Measurements from ENCODE around the gene FOXF1.

The FOXF1 gene

DNA sequence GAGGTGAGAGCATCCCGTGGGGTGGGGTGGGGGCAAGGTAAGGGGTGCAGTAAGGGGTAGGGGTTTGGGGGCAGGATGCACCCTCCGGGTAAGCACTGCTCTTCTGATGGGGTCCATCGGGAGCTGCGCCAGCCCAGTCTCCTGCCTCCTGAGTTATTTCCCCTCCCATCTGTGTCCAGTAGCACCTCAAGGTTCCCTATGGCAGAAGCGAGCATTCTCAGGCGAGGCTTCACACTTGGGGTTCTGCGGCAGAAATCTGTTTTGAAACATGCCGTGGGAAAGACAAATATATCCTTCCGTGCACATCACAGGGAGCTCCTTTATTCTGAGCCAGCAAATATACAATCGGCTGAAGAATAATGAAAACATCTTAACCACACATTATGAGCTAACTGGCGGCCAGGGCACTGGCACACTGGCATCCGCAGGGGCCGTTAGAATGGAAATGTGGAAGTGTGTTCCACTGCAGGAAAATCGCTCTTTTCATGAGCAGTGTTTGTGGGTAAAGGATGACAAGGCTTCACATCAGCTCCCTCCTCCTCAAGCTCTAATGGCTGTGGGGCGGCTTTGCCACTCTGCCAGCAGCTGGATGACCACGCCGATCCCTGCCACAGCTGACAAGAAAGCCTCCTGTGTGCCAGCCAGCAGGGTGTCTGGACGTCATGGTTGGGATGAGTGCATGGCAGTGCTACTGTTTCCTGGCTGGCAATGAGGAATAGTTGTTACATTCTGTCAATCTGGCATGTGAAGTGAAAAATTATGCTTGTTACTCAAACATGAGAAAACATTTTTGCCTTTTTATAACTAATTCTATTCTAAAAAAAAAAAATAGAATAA, 24.7 kb downstream of the FOXF1 start:
- no peak overlapping the region for H3K4me3 ChIP-seq (ENCODE audit: low read depth, low read length)
- DNase-seq (ENCODE audit: low read depth): no peak
- TF ChIP-seq, protein P1, sequence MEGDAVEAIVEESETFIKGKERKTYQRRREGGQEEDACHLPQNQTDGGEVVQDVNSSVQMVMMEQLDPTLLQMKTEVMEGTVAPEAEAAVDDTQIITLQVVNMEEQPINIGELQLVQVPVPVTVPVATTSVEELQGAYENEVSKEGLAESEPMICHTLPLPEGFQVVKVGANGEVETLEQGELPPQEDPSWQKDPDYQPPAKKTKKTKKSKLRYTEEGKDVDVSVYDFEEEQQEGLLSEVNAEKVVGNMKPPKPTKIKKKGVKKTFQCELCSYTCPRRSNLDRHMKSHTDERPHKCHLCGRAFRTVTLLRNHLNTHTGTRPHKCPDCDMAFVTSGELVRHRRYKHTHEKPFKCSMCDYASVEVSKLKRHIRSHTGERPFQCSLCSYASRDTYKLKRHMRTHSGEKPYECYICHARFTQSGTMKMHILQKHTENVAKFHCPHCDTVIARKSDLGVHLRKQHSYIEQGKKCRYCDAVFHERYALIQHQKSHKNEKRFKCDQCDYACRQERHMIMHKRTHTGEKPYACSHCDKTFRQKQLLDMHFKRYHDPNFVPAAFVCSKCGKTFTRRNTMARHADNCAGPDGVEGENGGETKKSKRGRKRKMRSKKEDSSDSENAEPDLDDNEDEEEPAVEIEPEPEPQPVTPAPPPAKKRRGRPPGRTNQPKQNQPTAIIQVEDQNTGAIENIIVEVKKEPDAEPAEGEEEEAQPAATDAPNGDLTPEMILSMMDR (IDR thresholded peaks at IDR 0.05; ENCODE audit: insufficient read depth, low read depth, low read length, missing control alignments): no peak

DNA sequence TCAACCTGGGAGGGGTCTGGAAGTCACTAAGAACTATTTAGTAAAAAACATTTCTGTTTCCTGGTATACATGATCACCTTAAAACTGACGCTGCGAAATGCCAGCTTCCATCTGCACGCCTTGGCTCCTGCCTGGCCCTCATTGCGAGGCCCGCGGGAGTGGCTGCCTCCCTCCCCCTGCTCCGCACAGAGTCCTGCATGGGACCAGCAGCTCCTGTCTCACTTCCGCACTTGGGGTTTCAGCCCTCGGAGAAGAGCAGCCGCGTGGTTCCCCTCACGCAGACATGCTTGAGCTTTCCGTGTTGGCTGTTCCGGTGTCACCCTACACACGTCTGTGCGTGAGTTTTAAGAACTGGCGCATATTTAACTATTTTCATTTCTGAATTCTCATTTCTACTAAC, 26.3 kb downstream of the FOXF1 start:
- TF ChIP-seq, protein P1 (IDR thresholded peaks at IDR 0.05; ENCODE audit: insufficient read depth, low read depth, low read length, missing control alignments): no peak

DNA sequence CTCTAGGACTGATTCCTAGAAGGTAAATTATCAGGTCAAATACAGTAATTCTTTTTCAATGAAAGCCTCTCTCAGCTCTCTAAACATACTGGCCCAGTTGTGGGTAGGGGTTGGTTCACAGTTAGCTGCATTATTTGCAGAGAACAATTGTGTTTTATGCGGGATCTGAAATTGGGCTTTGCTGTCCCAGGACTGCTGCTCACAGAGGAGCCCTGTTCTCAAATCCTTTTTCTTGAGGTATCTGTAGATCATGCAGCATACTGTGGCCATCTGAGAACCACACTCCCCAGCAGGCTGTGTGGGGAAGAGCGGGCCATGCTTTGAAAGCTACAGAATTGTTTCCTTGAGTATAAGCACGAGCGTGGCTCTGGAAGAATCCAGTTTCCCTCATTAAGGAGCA, 27.2 kb downstream of the FOXF1 start:
- no peak overlapping the region for H3K4me3 ChIP-seq (ENCODE audit: low read depth, low read length)
- no peak for DNase-seq (ENCODE audit: low read depth)
- TF ChIP-seq, protein P1 (IDR thresholded peaks at IDR 0.05; ENCODE audit: insufficient read depth, low read depth, low read length, missing control alignments): no peak

More for the DNA sequence above, 26.3 kb downstream of the FOXF1 start:
- no peak for DNase-seq (ENCODE audit: low read depth)
- H3K4me3 ChIP-seq (ENCODE audit: low read depth, low read length): no peak overlapping the region

DNA sequence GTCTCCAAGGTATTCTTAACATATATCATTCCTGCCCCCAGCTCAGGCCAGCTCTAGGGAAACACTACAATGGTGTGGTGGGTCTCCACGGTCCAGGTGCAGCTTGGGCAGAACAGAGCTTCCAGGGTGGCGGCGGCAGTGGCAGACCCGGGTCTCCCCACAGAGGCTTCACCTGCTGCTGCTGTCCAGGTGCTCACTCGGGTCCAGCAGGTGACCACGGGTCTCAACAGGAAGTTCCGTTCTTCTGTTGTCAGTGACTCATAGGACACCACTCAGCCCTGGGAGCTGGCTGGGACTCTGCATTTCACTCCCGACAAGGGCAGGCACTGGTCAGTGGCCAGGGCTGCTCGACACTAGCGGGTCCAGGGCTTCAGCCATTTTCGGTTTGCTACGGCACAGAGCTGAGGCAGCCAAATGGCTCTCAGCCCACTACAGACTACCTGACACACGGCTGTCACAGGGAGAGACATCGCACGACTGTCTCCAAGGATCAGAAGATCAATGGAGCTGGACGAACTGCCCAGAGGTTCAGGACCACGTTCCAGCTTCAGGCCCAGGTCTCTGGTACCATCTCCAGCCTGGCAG, 28.0 kb downstream of the FOXF1 start:
- no peak for DNase-seq (ENCODE audit: low read depth)
- TF ChIP-seq, protein P1 (IDR thresholded peaks at IDR 0.05; ENCODE audit: insufficient read depth, low read depth, low read length, missing control alignments): no peak
- H3K4me3 ChIP-seq (ENCODE audit: low read depth, low read length): no peak overlapping the region

DNA sequence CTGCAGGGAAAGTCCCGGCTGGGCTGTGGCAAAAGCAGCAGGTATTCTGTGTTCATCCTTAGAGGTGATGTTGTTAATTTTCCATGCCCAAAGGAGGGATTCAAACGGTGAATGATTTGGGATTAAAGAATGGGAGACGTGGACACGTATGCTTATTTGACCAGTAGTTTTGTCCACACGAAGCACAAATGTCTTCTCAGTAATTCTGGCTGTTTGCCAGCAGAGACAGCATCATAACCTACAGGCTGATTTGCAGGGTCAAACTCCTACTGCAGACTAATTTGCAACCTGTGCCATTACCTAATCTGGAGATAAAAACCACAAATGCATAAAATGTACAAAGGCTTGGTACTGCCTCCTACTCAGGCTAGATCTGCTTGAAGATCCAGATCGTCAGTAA, 30.6 kb downstream of the FOXF1 start:
- DNase-seq (ENCODE audit: low read depth): no peak
- no peak overlapping the region for H3K4me3 ChIP-seq (ENCODE audit: low read depth, low read length)
- TF ChIP-seq, protein P1 (IDR thresholded peaks at IDR 0.05; ENCODE audit: insufficient read depth, low read depth, low read length, missing control alignments): no peak

DNA sequence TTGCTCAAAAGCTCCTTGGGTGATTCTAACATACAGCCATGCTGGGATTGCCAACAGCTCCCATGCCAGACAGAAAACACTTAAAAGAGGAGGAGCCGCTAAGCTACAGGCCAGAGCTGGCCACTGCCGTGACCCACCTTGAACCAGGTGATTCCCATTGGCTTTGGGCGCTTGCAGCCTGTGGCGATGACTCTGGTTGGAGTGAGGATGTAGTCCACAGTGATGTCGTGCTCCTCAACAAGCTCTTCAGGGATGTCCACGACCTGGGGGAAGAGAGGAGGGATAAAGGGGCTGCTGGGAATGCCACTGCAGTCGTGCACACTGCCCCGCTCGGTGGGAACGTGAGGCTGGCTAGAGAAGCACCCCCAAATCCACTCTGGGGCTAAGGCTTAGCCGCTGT, 31.2 kb downstream of the FOXF1 start:
- DNase-seq (ENCODE audit: low read depth): no peak
- TF ChIP-seq, protein P1 (IDR thresholded peaks at IDR 0.05; ENCODE audit: insufficient read depth, low read depth, low read length, missing control alignments): no peak

More for the DNA sequence above, 31.2 kb downstream of the FOXF1 start:
- H3K4me3 ChIP-seq (ENCODE audit: low read depth, low read length): no peak overlapping the region
